Measurements from ENCODE around the gene EBNA1BP2. TPM values are rescaled to one million over a fixed set of nuclear protein-coding genes. Genes with fewer than 3 reads are reported as not detected.
"Not testable (repeated sequence)": the region's sequence is repeated elsewhere in the genome, so short reads cannot be mapped to it uniquely, and the experiment has no call there.

Gene EBNA1BP2, protein sequence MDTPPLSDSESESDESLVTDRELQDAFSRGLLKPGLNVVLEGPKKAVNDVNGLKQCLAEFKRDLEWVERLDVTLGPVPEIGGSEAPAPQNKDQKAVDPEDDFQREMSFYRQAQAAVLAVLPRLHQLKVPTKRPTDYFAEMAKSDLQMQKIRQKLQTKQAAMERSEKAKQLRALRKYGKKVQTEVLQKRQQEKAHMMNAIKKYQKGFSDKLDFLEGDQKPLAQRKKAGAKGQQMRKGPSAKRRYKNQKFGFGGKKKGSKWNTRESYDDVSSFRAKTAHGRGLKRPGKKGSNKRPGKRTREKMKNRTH
- 59.4 and 65.9 TPM in 2 replicates for total RNA-seq (ENCODE audit: low replicate concordance)

DNA sequence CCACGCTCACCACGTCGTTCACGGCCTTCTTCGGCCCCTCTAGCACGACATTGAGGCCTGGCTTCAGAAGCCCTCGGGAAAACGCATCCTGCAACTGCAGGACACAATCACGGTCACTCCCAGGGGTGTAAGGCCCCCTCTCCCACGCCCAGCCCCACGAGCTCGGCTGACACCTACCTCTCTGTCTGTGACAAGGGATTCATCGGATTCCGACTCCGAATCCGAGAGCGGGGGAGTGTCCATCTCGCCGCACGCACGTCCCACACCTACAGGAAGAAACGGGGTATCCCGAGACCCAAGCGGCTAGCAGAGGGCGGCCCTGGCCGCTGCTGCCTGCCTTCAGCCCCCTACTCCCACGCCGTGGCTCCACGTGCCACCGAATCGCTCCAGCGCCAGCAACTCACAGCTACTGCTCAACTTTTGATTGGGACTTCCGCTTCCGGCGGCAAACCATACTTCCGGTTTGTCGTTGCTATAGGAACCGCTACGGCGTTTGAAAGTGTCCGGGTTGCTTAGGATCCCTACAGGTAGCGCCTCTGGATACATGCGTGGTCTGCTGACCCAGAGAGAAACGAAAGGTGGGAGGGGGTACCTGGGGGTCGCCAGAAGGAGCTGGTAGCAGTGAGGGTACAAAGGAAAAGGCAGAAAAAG is at the start of gene EBNA1BP2, which contains the start of gene CFAP57:
TSS of gene EBNA1BP2 (minus strand) at position 415 of the 651 bp plus-strand sequence. CDS start at position 243, 172 bp downstream.
TSS of gene CFAP57 (plus strand) at position 455 of the 651 bp plus-strand sequence. CDS start 424 bp downstream, outside the sequence.
- DNase-seq (ENCODE audit: low read depth) = peak; percentile 95
- TF ChIP-seq CTCF (IDR thresholded peaks at IDR 0.05; ENCODE audit: insufficient read depth, low read length) = no peak
- peak within 1 kb of the TSS; percentile 98 for H3K4me3 ChIP-seq (ENCODE audit: low read depth, low read length)

DNA sequence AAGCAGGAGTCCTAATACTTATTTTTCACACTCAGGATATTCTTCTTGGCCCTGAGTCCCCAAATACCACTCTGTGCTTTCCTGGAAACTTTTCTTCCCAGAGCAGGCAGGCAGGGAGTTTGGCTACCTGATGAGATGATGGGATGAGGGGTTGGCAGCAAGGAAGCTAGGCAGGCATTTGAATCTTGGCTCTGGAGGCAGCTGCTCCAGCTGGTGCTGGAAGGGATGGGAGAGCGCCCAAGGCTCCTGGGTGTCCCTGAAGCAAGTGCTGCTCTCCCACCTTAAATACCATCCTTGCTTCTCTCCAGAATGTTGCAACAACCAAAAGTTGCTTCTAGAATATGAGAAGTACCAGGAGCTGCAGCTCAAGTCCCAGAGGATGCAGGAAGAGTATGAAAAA is 49.7 kb upstream of the EBNA1BP2 start:
- no peak for DNase-seq (ENCODE audit: low read depth)
- no peak for TF ChIP-seq CTCF (IDR thresholded peaks at IDR 0.05; ENCODE audit: insufficient read depth, low read length)
- no peak overlapping the region for H3K4me3 ChIP-seq (ENCODE audit: low read depth, low read length)

DNA sequence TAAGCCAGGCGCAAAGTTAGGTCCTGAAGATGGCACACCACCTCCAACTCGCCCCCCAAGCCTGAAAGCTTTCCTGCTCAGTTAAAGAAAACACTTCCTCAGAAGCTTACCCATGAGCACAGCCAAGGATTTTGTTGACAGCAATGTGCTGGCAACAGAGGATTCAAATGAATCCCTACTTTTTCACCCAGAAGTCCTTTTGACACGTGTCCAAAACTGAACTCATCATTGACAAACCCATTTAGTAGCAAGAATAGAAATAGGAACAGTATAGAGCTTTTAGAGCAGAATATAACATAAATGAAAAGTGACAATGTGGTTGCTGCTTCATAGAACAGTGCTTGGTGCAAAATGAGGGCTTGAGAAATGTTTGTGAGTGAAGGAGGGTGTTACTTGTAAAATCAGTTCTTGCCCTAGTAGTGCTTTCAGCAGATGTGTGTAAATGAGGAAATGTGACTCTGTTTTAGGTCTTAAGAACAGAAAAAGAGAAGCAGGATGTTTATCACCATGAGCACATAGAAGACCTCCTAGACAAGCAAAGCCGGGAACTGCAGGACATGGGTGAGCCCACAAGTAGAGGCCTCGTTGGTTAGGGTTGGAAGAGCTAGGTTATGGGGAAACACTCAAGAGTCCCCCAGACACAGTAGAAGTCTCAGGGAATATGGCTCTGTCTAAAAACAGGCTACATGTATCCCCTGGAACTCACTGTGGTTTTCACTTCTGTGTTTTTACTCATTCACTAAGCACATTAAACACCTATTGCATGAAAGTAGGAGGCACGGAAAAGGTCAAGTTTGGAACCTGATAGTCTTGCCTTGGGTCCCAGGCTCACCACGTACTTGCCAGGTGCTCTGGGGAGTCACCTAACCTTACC is 49.1 kb upstream of the EBNA1BP2 start:
- TF ChIP-seq CTCF (IDR thresholded peaks at IDR 0.05; ENCODE audit: insufficient read depth, low read length) = no peak
- no peak overlapping the region for H3K4me3 ChIP-seq (ENCODE audit: low read depth, low read length)
- DNase-seq (ENCODE audit: low read depth) = no peak

GRCh38 chr1:43217747-43218146 is 45.7 kb upstream of the EBNA1BP2 start:
- DNase-seq (ENCODE audit: low read depth) = no peak
- TF ChIP-seq CTCF (IDR thresholded peaks at IDR 0.05; ENCODE audit: insufficient read depth, low read length) = no peak
- H3K4me3 ChIP-seq (ENCODE audit: low read depth, low read length) = no peak overlapping the region

GRCh38 chr1:43214501-43215444 is 42.7 kb upstream of the EBNA1BP2 start:
- DNase-seq (ENCODE audit: low read depth) = peak; percentile 70
- H3K4me3 ChIP-seq (ENCODE audit: low read depth, low read length) = no peak overlapping the region
- TF ChIP-seq CTCF (IDR thresholded peaks at IDR 0.05; ENCODE audit: insufficient read depth, low read length) = no peak

DNA sequence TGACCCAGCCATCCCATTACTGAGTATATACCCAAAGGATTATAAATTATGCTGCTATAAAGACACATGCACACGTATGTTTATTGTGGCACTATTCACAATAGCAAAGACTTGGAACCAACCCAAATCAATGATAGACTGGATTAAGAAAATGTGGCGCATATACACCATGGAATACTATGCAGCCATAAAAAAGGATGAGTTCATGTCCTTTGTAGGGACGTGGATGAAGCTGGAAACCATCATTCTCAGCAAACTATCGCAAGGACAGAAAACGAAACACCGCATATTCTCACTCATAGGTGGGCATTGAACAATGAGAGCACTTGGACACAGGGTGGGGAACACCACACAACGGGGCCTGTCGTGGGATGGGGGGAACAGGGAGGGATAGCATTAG is 36.2 kb upstream of the EBNA1BP2 start:
- not testable (repeated sequence) for H3K4me3 ChIP-seq (ENCODE audit: low read depth, low read length); DNase-seq (ENCODE audit: low read depth)

Measured in fibroblast of the aortic adventitia (primary cell).